ACC112 (cell line): ENCODE measurements around the gene ETNK1.
"Not testable (repeated sequence)": the region's sequence is repeated elsewhere in the genome, so short reads cannot be mapped to it uniquely, and the experiment has no call there.

ENCODE experiments used
- H2AFZ ChIP-seq: fragments of 200-600 bp; sonication (generic); one replicate; pipeline ENCODE4 v1.6.0; 2017; ENCODE audit warnings: antibody characterized with exemption, low read length; ENCODE audit not compliant: unreplicated experiment
- H3K27ac ChIP-seq: fragments of 200-600 bp; sonication (generic); 2 replicates; pipeline ENCODE4 v1.5.1; 2014; ENCODE audit warnings: low read depth, mild to moderate bottlenecking, antibody characterized with exemption, low read length, moderate library complexity
- H3K27me3 ChIP-seq: fragments of 200-600 bp; sonication (generic); 2 replicates; pipeline ENCODE4 v1.6.1; 2014; ENCODE audit warnings: mild to moderate bottlenecking, antibody characterized with exemption, low read length, moderate library complexity, mixed read lengths; ENCODE audit not compliant: insufficient read depth
- H3K36me3 ChIP-seq: fragments of 200-600 bp; sonication (generic); 2 replicates; pipeline ENCODE4 v1.6.1; 2016; ENCODE audit warnings: mild to moderate bottlenecking, antibody characterized with exemption, low read length, moderate library complexity, mixed read lengths; ENCODE audit not compliant: insufficient read depth
- H3K4me1 ChIP-seq: fragments of 200-600 bp; sonication (generic); one replicate; pipeline ENCODE4 v1.6.1; 2016; ENCODE audit warnings: low read length, mixed read lengths; ENCODE audit not compliant: insufficient read depth, unreplicated experiment, control insufficient read depth
- H3K4me3 ChIP-seq: fragments of 200-600 bp; sonication (generic); 2 replicates; pipeline ENCODE4 v1.5.1; 2014; ENCODE audit warnings: mild to moderate bottlenecking, low read depth, low read length
- H3K79me2 ChIP-seq: fragments of 200-600 bp; sonication (generic); one replicate; pipeline ENCODE4 v1.6.0; 2016; ENCODE audit warnings: low read length; ENCODE audit not compliant: control insufficient read depth, unreplicated experiment, insufficient read depth

The ETNK1 gene

DNA sequence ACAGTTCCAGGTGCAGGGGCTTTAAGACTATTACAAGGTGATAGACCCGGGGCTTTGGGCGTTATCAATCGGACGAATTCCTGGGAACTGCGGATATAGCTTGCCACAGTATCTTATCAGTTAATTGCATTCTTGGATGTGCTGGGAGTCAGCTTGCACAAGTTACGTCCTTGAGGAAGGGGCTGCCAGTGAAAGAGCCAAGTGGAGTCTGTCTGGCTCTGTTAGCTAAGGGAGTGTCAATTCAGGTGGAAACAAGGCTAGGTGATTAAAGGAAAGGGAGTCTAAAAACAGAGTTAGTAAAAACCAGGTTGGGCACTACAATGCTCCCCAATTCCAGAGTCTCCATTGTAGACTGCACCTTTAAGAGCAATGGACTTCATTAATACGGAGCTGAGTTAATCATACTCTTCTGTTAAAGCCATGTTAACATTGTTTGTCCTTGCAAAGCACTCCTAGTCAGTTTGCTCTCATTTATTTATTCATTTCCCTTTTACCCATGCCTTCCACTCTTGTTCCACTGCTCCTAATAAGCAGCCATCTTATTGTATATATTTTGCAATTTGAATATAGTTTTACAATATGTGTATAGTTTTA, 76.3 kb downstream of the ETNK1 start:
- H3K36me3 ChIP-seq, H3K27ac ChIP-seq: not testable (repeated sequence)

DNA sequence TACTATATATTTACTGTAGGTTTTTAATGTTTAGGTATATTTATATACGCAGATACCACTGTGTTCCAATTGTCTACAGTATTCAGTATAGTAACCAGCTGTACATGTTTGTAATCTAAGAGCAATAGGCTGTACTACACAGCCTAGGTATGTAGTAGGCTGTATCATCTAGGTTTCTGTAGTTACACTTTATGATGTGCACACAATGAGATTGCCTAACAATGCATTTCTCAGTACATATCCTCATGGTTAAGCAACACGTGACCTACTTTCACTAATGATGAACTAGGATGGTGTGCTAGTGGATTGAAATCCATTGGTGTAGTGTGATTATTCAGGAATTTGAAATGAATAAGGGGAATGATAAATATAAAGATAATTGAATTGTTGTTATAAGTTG, 77.7 kb downstream of the ETNK1 start:
- Histone ChIP-seq H3K27ac (no peak overlapping the region), H3K27me3 (no peaks in the 10 kb centered on the region), H2AFZ (no peak overlapping the region), H3K4me3 (no peak overlapping the region), H3K36me3 (no peaks in the 10 kb centered on the region), H3K4me1 (peaks cover 10% of the 10 kb centered on the region), H3K79me2 (no peaks in the 10 kb centered on the region)

More for the DNA sequence above, 76.3 kb downstream of the ETNK1 start:
- H3K4me1 ChIP-seq, result peaks cover 10% of the 10 kb centered on the region
- not testable (repeated sequence) for H3K4me3 ChIP-seq, H3K79me2 ChIP-seq, H2AFZ ChIP-seq, H3K27me3 ChIP-seq

DNA sequence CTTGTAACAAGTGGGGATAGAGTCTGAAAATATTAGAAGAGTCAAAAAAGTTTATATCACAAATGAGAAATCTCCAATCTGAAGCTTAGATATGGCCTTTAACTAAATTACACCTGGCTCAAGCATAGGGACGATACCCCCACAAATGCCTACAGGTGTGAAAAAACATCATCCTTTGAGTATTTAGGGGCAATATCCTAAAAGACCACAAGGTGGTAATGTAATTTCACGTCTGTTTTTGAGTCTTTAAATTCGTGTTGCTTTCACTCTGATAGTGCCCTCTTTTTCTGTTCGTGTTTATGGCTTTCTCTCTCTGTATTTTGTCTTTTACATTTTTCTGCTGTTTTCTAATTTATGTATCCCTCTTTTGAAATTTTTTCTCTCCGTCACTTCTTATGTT, 84.3 kb downstream of the ETNK1 start:
- H3K4me1 ChIP-seq, result no peaks in the 10 kb centered on the region
- H3K27me3 ChIP-seq, result peaks cover 2% of the 10 kb centered on the region; the same call in 1 of the 2 replicates
- H3K36me3 ChIP-seq, result no peaks in the 10 kb centered on the region
- H3K79me2 ChIP-seq, result no peaks in the 10 kb centered on the region
- H3K27ac ChIP-seq, result no peak overlapping the region
- H3K4me3 ChIP-seq, result peak overlapping the region; percentile 61; the same call in 1 of the 2 replicates
- H2AFZ ChIP-seq, result no peak overlapping the region

DNA sequence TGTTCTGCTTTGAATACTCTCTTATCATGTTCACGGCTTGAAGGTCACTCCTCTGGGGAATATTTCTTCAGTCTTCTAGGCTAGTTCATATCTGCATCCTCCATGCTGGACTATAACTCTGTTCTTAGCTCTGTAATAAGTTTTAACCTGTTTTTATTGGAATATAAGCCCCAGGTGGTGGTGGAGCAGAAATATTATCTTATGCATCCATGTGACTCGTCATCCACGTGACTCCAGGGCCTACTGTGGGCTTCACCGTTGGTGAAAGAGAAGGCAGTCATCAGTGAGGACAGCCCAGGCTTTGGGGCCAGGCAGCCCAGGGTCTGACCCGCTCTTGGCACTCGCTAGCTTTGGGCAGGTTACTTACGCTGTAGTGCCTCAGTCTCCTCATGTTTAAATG, 87.1 kb downstream of the ETNK1 start:
- Histone ChIP-seq H3K4me1 (no peaks in the 10 kb centered on the region), H3K36me3 (no peaks in the 10 kb centered on the region), H3K4me3 (no peak overlapping the region), H3K27me3 (peaks cover 10% of the 10 kb centered on the region; the same call in 1 of the 2 replicates), H2AFZ (no peak overlapping the region), H3K79me2 (no peaks in the 10 kb centered on the region), H3K27ac (no peak overlapping the region)

DNA sequence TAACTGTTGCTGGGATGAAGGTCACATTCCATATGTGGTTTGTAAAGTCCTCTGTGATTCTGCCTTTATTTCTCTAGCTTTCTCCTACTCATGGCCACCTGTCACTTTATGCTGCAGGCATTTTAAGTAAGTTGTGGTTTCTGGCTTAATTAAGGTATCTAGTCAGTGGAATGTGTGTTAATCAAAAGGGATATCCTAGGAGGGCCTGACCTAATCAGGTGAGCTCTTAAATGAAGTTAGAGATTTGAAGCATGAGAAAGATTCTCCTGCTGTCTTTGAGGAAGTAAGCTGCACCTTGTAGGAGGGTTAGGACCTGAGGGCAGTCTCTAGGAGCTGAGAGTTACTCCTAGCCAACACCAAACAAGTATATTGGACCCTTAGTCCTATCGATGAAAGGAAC, 90.3 kb downstream of the ETNK1 start:
- Histone ChIP-seq H3K36me3 (no peaks in the 10 kb centered on the region), H3K4me3 (no peak overlapping the region), H3K79me2 (no peaks in the 10 kb centered on the region), H3K4me1 (no peaks in the 10 kb centered on the region), H3K27me3 (peaks cover 10% of the 10 kb centered on the region; the same call in 1 of the 2 replicates), H2AFZ (no peak overlapping the region), H3K27ac (no peak overlapping the region)

DNA sequence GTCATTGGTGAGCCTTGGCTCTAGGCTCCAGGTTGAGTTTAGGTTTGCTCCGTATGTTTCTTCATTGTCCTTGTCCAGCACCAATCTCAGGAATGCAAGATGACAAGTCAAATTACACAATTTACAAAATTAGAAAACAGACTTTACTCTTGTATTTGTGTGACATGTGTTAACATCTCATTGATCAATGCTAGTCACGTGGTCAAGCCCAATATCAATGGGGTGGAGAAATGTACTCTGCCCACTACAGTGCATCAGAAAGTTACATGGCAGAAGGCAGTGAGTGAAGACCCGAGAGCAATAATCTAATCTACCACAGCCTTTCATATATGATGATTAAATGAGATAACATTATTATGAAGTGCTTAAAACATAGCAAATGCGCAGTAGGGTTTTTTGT, 94.8 kb downstream of the ETNK1 start:
- Histone ChIP-seq H3K27ac (no peak overlapping the region), H3K27me3 (peaks cover 41% of the 10 kb centered on the region), H3K36me3 (no peaks in the 10 kb centered on the region), H2AFZ (no peak overlapping the region), H3K4me3 (no peak overlapping the region), H3K4me1 (no peaks in the 10 kb centered on the region), H3K79me2 (no peaks in the 10 kb centered on the region)

DNA sequence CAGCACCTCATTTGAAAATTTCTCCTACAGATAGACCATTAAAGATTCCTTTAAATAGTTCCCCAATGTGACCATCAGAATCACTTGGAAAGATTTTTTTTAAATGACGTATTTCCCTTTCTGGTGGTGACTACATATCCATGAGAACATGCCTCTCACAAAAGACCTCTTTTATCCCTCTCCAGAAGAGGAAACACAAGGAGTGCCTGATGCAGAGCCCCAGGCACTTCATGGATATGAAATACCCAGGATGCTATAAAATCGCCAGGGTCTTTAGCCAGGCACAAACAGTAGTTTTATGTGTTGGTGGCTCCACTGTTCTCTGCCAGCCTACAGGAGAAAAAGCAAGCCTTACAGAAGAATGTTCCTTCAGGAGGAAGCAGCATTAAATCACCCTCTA, 97.1 kb downstream of the ETNK1 start:
- Histone ChIP-seq H3K27ac (no peak overlapping the region), H3K79me2 (no peaks in the 10 kb centered on the region), H3K4me1 (no peaks in the 10 kb centered on the region), H3K36me3 (no peaks in the 10 kb centered on the region), H3K27me3 (peaks cover 37% of the 10 kb centered on the region), H3K4me3 (no peak overlapping the region), H2AFZ (no peak overlapping the region)

DNA sequence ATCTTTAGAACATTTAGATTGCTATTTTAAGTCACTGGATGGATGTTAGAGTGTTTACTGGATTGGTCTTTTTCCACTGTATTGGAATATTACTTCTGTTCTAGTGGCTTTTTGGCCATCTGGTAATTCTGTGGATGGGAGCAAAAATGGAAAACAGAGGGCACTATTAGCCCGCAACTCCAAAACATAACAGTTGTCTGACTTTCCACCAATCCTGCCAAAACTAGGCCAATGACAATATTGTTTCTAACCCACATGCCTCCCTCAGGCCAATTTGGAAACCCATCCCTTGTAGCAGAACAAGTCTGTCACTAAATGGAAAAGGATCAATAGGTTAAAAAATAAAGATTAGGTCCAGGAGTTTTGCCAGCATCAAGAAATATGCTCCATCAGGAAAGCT, 97.8 kb downstream of the ETNK1 start:
- no peak overlapping the region for H3K4me3 ChIP-seq
- peaks cover 37% of the 10 kb centered on the region for H3K27me3 ChIP-seq
- H3K4me1 ChIP-seq, result no peaks in the 10 kb centered on the region
- H3K27ac ChIP-seq, result no peak overlapping the region
- H3K79me2 ChIP-seq, result no peaks in the 10 kb centered on the region
- no peak overlapping the region for H2AFZ ChIP-seq
- H3K36me3 ChIP-seq, result no peaks in the 10 kb centered on the region

DNA sequence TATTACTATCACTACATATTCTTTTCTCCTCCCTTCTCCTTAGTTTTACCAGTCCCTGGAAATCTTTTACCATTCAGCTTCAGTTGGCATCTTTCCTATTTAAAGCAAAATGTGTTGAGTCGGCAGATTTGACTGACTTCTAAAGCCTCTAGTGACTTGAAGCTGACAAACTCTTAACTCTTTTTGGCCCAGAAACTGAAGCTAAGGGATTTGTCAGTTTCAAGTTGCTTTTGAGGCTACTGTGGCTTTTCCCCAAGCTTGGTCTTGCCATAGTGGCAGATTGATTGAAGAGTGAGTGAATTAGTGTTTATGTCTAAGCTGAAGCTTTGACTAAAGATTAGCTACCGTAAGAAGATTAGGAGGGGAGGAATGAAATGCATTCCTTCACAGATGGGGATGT, 104.0 kb downstream of the ETNK1 start:
- Histone ChIP-seq H3K4me1 (peaks cover 11% of the 10 kb centered on the region), H3K27me3 (0 out of 2 replicates have a peak, but pooled peaks cover 5% of the 10 kb centered on the region), H2AFZ (no peak overlapping the region), H3K36me3 (no peaks in the 10 kb centered on the region), H3K4me3 (no peak overlapping the region), H3K27ac (no peak overlapping the region), H3K79me2 (no peaks in the 10 kb centered on the region)

DNA sequence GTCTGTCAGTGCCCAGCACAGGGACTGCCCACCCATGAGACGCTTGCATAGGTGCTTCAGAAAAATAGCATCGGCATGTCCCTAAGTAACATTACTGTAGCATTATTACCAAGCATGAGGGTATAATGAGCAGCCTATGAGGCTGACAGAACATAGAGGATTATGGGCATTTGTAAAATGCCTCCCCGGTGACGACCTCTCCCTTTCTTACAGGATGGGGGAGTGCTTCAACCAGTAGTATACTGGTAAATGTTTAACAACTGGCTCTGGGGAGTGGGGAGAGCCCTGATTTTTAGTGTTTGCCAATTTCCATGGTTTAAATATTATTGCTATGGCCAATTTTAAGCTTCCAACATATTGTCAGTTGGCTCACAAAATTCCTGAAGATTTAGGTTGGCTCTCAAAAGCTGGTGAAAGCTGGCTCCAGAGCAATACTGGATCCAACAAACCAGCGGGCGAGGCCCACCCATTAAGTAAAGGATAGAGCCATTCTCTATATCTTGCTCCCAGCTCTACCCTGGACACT, 104.5 kb downstream of the ETNK1 start:
- Histone ChIP-seq H3K27me3 (no peaks in the 10 kb centered on the region), H2AFZ (peak overlapping the region; percentile 98), H3K4me1 (peaks cover 11% of the 10 kb centered on the region), H3K27ac (peak overlapping the region; percentile 71), H3K4me3 (peak overlapping the region; percentile 61), H3K36me3 (no peaks in the 10 kb centered on the region), H3K79me2 (no peaks in the 10 kb centered on the region)

DNA sequence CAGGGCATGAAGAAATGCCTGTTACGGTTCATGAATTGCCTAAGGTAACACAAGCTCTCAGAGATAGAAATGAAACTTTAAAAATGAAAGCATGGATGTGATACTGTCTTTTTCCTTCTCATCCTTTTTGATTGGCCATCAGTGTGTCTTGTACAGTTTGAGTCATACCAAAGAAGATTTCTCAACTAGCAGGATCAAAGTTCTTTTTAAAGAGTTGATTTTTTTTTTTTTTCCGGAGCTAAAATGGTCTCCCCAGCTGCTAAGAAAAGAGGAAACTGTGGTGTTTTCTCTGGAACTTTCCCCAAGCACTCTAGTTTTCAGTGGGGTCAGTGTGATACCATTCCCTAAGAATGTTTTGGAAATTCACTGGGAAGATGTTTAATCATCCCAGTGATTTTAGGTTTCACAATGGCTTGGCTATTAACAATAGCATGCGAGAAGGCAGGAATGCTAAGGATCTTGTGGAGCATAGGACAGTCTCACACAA, 105.0 kb downstream of the ETNK1 start:
- Histone ChIP-seq H2AFZ (peak overlapping the region; percentile 98), H3K4me1 (peaks cover 11% of the 10 kb centered on the region), H3K27me3 (no peaks in the 10 kb centered on the region), H3K27ac (peak overlapping the region; percentile 71), H3K4me3 (peak overlapping the region; percentile 61), H3K79me2 (no peaks in the 10 kb centered on the region), H3K36me3 (no peaks in the 10 kb centered on the region)
